HEK293 (cell line): Measurements from ENCODE around the gene EFHC1.

Experiments used
- CTCF ChIP-seq: fragments of 450-650 bp; formaldehyde crosslinking; IDR thresholded peaks from 2 replicates; pipeline ENCODE4 v1.5.1; 2016; ENCODE audit warnings: missing biosample characterization, missing genetic modification characterization
- IKZF3 ChIP-seq: fragments of 450-650 bp; IDR thresholded peaks from 2 replicates; pipeline ENCODE4 v1.5.0; 2018; ENCODE audit warnings: missing biosample characterization, mild to moderate bottlenecking, missing genetic modification characterization, moderate library complexity
- REST ChIP-seq: fragments of 450-650 bp; formaldehyde crosslinking; IDR thresholded peaks from 2 replicates; pipeline ENCODE4 v1.5.1; 2016; ENCODE audit warnings: missing biosample characterization, missing genetic modification characterization
- YY1 ChIP-seq: fragments of 450-650 bp; formaldehyde crosslinking; IDR thresholded peaks from 2 replicates; pipeline ENCODE4 v1.5.1; 2018; ENCODE audit warnings: missing biosample characterization, missing genetic modification characterization
- ZNF112 ChIP-seq: fragments of 450-650 bp; formaldehyde crosslinking; IDR thresholded peaks from 2 replicates; pipeline ENCODE4 v1.5.0; 2017; ENCODE audit warnings: missing biosample characterization, missing genetic modification characterization
- ZNF266 ChIP-seq: fragments of 450-650 bp; formaldehyde crosslinking; IDR thresholded peaks from 2 replicates; pipeline ENCODE4 v1.5.1; 2016; ENCODE audit warnings: missing biosample characterization, missing genetic modification characterization, low read depth
- ZNF302 ChIP-seq: fragments of 450-650 bp; formaldehyde crosslinking; IDR thresholded peaks from 2 replicates; pipeline ENCODE4 v1.5.1; 2016; ENCODE audit warnings: missing biosample characterization, missing genetic modification characterization, low read depth
- ZNF354C ChIP-seq: fragments of 450-650 bp; formaldehyde crosslinking; IDR thresholded peaks from 2 replicates; pipeline ENCODE4 v1.5.1; 2016; ENCODE audit warnings: missing biosample characterization, missing genetic modification characterization, low read depth, borderline replicate concordance
- ZNF433 ChIP-seq: fragments of 450-650 bp; formaldehyde crosslinking; IDR thresholded peaks from 2 replicates; pipeline ENCODE4 v1.5.1; 2016; ENCODE audit warnings: missing biosample characterization, missing genetic modification characterization, low read depth
- ZNF561 ChIP-seq: fragments of 450-650 bp; IDR thresholded peaks from 2 replicates; pipeline ENCODE4 v1.5.1; 2018; ENCODE audit warnings: missing biosample characterization, missing genetic modification characterization, borderline replicate concordance
- ZNF580 ChIP-seq: fragments of 450-650 bp; formaldehyde crosslinking; IDR thresholded peaks from 2 replicates; pipeline ENCODE4 v1.5.1; 2016; ENCODE audit warnings: missing biosample characterization, missing genetic modification characterization
- ZXDB ChIP-seq: fragments of 450-650 bp; formaldehyde crosslinking; IDR thresholded peaks from 2 replicates; pipeline ENCODE4 v1.5.1; 2016; ENCODE audit warnings: missing biosample characterization, missing genetic modification characterization

- TF ChIP-seq ZNF112 (tag by site-specific recombination): no peak
- TF ChIP-seq CTCF: no peak
- no peak for TF ChIP-seq ZNF433 (tag by site-specific recombination)
- no peak for TF ChIP-seq YY1 (tag by site-specific recombination)
- TF ChIP-seq REST (tag by site-specific recombination): no peak
- no peak for TF ChIP-seq IKZF3
- TF ChIP-seq ZNF354C (tag by site-specific recombination): no peak
- TF ChIP-seq ZNF266 (tag by site-specific recombination): no peak
- TF ChIP-seq ZNF302 (tag by site-specific recombination): no peak
- TF ChIP-seq ZXDB (tag by site-specific recombination): no peak
- TF ChIP-seq ZNF561: no peak
- TF ChIP-seq ZNF580 (tag by site-specific recombination): no peak
These were observed 153.2 kb downstream of the EFHC1 start for GRCh38 chr6:52573295-52573694.
